Fibroblast of pulmonary artery (primary cell): Measurements from ENCODE around the gene SNAP23.

Experiments
- DNase-seq: peaks from one replicate; pipeline ENCODE4 v3.0.0-alpha.2; 2010; ENCODE audit warnings: low read depth
- H3K4me3 ChIP-seq: replicated peaks from 2 replicates; pipeline ENCODE4 v1.5.1; 2011; ENCODE audit warnings: low read depth, mild to moderate bottlenecking, control low read depth, low read length, moderate library complexity
- CTCF ChIP-seq: IDR thresholded peaks from 2 replicates; pipeline ENCODE4 v1.5.1; 2011; ENCODE audit warnings: mild to moderate bottlenecking, control low read depth, low read length, inconsistent platforms; ENCODE audit errors: missing control alignments

The SNAP23 gene

GRCh38 chr15:42456531-42456930 lies 38.9 kb upstream of the SNAP23 start:
- peak; percentile 27 for DNase-seq
- no peak for TF ChIP-seq CTCF
- peak overlapping the region; percentile 37 for H3K4me3 ChIP-seq

GRCh38 chr15:42456971-42457370 lies 38.5 kb upstream of the SNAP23 start:
- peak overlapping the region; percentile 37 for H3K4me3 ChIP-seq
- TF ChIP-seq CTCF, result no peak
- DNase-seq, result peak; percentile 36

GRCh38 chr15:42457445-42458442 lies 37.7 kb upstream of the SNAP23 start:
- DNase-seq, result peak; percentile 96
- TF ChIP-seq CTCF, result no peak
- H3K4me3 ChIP-seq, result peak overlapping the region; percentile 37

- TF ChIP-seq CTCF, result no peak
Observed at GRCh38 chr15:42461261-42461660, 34.2 kb upstream of the SNAP23 start.

GRCh38 chr15:42465520-42466259 lies 29.7 kb upstream of the SNAP23 start:
- H3K4me3 ChIP-seq, result no peak overlapping the region
- TF ChIP-seq CTCF, result no peak
- DNase-seq, result no peak

More at GRCh38 chr15:42461261-42461660, 34.2 kb upstream of the SNAP23 start:
- H3K4me3 ChIP-seq, result no peak overlapping the region
- no peak for DNase-seq

- no peak for DNase-seq
- no peak for TF ChIP-seq CTCF
- no peak overlapping the region for H3K4me3 ChIP-seq
Observed at GRCh38 chr15:42471002-42471401, 24.4 kb upstream of the SNAP23 start.
